Astrocyte of the cerebellum (primary cell): Measurements from ENCODE around the gene SSC4D.
"Not testable (repeated sequence)": the region's sequence is repeated elsewhere in the genome, so short reads cannot be mapped to it uniquely, and the experiment has no call there.

Experiments used
- DNase-seq: peaks from one replicate; pipeline ENCODE4 v3.0.0-alpha.2; 2011; ENCODE audit warnings: low read depth
- H3K4me3 ChIP-seq: 2 replicates; pipeline ENCODE4 v1.5.1; 2011; ENCODE audit warnings: mild to moderate bottlenecking, low read depth, low read length, moderate library complexity
- in situ Hi-C: cut with HindIII; loops from 2 replicates; pipeline ENCODE4 v1.10.0; 2017; ENCODE audit warnings: low sequenced_read_pairs
- TF ChIP-seq, protein P1 (sequence below): IDR thresholded peaks from 2 replicates; pipeline ENCODE4 v1.5.1; 2012; ENCODE audit warnings: low read length, low read depth, moderate library complexity, mild to moderate bottlenecking; ENCODE audit errors: missing control alignments

The SSC4D gene

DNA sequence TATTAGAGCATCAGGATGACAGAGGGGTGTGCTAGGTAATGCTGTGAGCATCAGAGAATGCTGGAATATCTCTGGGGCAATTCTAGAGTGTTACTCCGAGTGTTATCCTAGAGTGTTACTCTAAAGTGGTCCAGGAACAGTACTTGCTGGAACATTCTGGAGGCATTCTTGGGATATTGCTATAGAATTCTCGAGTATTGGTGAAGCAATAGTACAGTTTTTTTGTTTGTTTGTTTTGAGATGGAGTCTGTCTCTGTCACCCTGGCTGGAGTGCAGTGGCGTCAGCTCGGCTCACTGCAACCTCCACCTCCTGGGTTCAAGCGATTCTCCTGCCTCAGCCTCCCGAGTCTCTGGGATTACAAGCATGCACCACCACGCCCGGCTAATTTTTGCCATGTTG, 12.6 kb downstream of the SSC4D start:
- in situ Hi-C loops: no loop called here
- TF ChIP-seq, protein P1, sequence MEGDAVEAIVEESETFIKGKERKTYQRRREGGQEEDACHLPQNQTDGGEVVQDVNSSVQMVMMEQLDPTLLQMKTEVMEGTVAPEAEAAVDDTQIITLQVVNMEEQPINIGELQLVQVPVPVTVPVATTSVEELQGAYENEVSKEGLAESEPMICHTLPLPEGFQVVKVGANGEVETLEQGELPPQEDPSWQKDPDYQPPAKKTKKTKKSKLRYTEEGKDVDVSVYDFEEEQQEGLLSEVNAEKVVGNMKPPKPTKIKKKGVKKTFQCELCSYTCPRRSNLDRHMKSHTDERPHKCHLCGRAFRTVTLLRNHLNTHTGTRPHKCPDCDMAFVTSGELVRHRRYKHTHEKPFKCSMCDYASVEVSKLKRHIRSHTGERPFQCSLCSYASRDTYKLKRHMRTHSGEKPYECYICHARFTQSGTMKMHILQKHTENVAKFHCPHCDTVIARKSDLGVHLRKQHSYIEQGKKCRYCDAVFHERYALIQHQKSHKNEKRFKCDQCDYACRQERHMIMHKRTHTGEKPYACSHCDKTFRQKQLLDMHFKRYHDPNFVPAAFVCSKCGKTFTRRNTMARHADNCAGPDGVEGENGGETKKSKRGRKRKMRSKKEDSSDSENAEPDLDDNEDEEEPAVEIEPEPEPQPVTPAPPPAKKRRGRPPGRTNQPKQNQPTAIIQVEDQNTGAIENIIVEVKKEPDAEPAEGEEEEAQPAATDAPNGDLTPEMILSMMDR: no peak
- H3K4me3 ChIP-seq: no peak overlapping the region
- no peak for DNase-seq

DNA sequence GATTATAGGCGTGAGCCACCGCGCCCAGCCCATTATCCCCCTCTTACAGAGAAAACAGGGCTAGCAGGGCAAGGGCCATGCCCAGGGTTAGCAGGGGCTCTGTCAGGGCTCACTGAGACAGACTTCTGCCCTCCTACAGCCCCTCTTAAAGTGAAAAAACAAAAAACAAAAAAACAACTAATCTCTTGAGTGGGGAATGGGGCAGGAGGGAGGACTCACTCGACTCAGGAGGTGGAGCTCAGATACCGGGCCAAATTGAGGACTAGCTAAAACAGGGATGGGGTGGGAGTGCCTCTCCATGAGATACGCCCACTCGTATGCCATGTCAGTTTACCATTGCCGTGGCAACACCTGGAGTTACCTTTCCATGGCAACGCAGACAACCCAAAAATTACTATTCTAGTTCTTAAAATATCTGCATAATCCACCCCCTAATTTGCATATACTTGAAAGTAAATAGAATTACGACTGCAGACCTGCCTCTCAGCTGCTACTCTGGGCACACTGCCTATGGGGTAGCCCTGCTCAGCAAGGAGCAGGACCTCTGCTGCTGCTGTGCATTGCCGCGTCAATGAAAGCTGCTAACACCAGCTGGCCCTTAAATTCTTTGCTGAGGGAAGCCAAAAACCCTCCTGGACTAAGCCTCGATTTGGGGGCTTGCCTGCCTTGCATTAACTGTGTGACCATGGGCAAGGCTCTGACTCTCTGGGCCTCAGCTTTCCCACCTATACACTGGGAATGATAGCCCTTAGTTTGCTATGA, 13.4 kb downstream of the SSC4D start:
- TF ChIP-seq, protein P1: no peak
- in situ Hi-C loops: no loop called here
- DNase-seq: no peak
- H3K4me3 ChIP-seq: no peak overlapping the region

DNA sequence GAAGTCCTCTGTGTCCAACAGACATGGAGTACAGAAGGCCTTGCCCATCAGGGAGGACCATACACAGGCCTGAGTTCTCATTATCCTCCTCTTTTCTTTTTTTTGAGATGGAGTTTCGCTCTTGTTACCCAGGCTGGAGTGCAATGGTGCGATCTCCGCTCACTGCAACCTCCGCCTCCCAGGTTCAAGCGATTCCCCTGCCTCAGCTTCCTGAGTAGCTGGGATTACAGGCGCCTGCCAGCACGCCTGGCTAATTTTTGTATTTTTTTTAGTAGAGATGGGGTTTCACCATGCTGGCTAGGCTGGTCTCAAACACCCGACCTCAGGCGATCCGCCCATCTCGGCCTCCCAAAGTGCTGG, 13.9 kb downstream of the SSC4D start:
- in situ Hi-C loops, DNase-seq, H3K4me3 ChIP-seq: not testable (repeated sequence)

DNA sequence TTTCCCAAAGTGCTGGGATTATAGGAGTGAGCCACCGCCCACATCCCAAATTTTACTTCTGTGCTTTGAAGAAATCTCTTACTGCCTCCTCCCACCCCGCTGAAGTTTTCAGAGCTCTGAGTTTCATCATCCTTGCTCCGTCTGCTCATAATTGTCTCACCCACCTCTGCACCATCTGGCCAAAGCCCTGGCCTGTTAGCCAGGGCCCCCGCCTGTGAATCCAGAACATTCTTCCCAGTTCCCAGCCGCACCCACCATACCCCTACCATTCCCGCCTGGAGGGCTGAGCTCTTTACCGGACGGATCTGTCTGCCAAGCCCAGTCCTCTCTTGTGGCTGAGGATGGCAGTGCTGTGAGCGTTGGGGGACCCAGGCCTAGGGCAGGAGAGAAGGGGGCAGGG, 14.5 kb downstream of the SSC4D start:
- no peak for DNase-seq
- H3K4me3 ChIP-seq: no peak overlapping the region
- TF ChIP-seq, protein P1: no peak
- in situ Hi-C loops: no loop called here

DNA sequence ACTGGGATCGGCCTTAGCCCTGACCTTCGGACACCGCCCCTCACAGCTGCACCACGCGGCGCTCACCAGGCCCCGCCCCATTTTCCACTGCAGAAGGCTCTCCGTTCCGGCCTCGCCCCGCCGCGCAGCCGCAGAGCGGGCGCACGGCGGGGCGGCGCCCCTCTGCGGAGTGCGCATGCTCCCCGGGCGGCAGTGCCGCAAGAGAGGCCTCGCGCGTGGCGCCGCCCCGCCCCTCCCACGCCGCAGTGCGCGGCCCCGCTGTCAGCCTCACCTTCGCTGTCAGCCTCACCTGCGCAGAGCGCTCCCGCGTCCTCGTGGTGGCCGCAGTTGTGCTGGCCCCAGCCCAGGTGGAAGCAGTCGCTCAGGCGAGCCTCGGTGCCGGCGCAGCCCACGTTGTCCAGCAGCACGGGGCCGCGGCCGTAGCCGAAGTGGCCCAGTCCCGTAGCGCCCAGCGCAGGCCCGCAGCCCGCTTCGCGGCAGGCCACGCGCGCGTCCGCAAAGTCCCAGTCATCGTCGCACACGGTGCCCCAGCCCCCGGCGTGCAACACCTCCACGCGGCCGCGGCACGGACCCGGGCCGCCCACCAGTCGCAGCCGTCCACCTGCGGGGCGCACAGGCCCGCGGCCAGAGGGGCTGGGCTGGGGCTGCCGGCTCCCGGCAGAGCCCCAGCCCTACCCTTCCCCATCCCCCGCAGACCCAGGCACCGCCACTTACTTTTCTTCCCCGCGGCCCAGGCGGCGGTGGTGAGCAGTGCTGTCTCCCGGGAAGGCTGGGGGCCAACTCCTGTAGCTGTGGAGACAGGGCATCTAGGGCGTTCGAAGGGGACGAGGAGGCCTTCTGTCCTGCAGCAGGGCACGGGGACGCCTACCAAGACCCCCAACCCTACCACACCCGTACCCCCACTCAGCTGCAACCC, 16.1 kb downstream of the SSC4D start:
- TF ChIP-seq, protein P1: no peak
- peak overlapping the region; percentile 51 for H3K4me3 ChIP-seq
- in situ Hi-C loops: no loop called here
- no peak for DNase-seq

DNA sequence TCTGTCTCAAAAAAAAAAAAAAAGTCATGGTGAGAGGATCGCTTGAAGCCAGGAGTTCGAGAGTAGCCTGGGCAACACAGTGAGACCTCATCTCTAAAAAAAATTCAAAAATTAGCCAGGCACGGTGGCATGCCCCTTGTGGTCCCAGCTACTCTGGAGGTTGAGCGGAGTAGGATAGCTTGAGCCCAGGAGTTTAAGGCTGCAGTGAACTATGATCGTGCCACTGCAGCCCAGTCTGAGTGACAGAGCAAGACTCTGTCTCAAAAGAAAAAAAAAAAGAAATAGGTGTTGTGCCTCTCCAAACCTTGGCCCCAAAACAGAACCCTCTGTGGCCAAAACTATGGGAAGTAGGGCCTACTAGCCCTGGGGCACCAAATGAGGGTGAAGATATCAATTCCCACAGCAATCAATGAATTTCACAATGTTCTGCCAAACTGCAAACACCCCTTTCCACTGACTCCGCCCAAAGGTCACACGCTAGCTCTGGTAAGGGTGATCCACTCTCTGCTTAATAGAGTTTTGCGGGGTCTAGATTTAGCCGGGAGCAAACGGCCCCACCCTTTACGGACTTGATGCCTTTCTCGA, 16.9 kb downstream of the SSC4D start:
- TF ChIP-seq, protein P1: no peak
- in situ Hi-C loops: no loop called here
- H3K4me3 ChIP-seq: peak overlapping the region; percentile 51
- no peak for DNase-seq
